ENCODE results near the gene CCL28.
"Not testable (repeated sequence)": the region's sequence is repeated elsewhere in the genome, so short reads cannot be mapped to it uniquely, and the experiment has no call there.

Gene CCL28

GRCh38 chr5:43412156-43412555 lies at the start of gene CCL28:
TSS of gene CCL28 (minus strand) at chr5:43412391. CDS start at chr5:43412316, 75 bp downstream.
- DNase-seq (ENCODE audit: low read depth in 2 of 2) = no peak

GRCh38 chr5:43461066-43461465 lies 48.9 kb upstream of the CCL28 start:
- DNase-seq (ENCODE audit: low read depth in 2 of 2) = no peak

- DNase-seq (ENCODE audit: low read depth in 2 of 2) = no peak
These were observed 44.4 kb upstream of the CCL28 start for GRCh38 chr5:43456556-43456955.

- not testable (repeated sequence) for DNase-seq (ENCODE audit: low read depth in 2 of 2)
These were observed 29.4 kb upstream of the CCL28 start for GRCh38 chr5:43441575-43441974.

- DNase-seq (ENCODE audit: low read depth in 2 of 2) = no peak
These were observed 25.0 kb upstream of the CCL28 start for GRCh38 chr5:43437062-43437660.

GRCh38 chr5:43433382-43433781 lies 21.2 kb upstream of the CCL28 start:
- DNase-seq (ENCODE audit: low read depth in 2 of 2) = no peak

GRCh38 chr5:43432486-43433375 lies 20.5 kb upstream of the CCL28 start:
- no peak for DNase-seq (ENCODE audit: low read depth in 2 of 2)

- DNase-seq (ENCODE audit: low read depth in 2 of 2) = no peak
These were observed 17.5 kb upstream of the CCL28 start for GRCh38 chr5:43429706-43430105.

GRCh38 chr5:43429016-43429415 lies 16.8 kb upstream of the CCL28 start:
- no peak for DNase-seq (ENCODE audit: low read depth in 2 of 2)

- DNase-seq (ENCODE audit: low read depth in 2 of 2) = no peak
These were observed 15.1 kb upstream of the CCL28 start for GRCh38 chr5:43427306-43427705.

GRCh38 chr5:43425983-43426382 lies 13.8 kb upstream of the CCL28 start:
- no peak for DNase-seq (ENCODE audit: low read depth in 2 of 2)

- not testable (repeated sequence) for DNase-seq (ENCODE audit: low read depth in 2 of 2)
These were observed 10.9 kb upstream of the CCL28 start for GRCh38 chr5:43423086-43423485.

- no peak for DNase-seq (ENCODE audit: low read depth in 2 of 2)
These were observed 10.0 kb upstream of the CCL28 start for GRCh38 chr5:43422143-43422542.

- DNase-seq (ENCODE audit: low read depth in 2 of 2) = no peak
These were observed 9.4 kb upstream of the CCL28 start for GRCh38 chr5:43421450-43422133.

GRCh38 chr5:43420241-43420640 lies 8.1 kb upstream of the CCL28 start:
- no peak for DNase-seq (ENCODE audit: low read depth in 2 of 2)

GRCh38 chr5:43418561-43418960 lies 6.4 kb upstream of the CCL28 start:
- DNase-seq (ENCODE audit: low read depth in 2 of 2) = no peak

- DNase-seq (ENCODE audit: low read depth in 2 of 2) = no peak
These were observed 4.7 kb upstream of the CCL28 start for GRCh38 chr5:43416803-43417394.

GRCh38 chr5:43415935-43416802 lies 4.0 kb upstream of the CCL28 start:
- DNase-seq (ENCODE audit: low read depth in 2 of 2) = no peak

GRCh38 chr5:43413966-43414365 lies 1.8 kb upstream of the CCL28 start:
- no peak for DNase-seq (ENCODE audit: low read depth in 2 of 2)

- no peak for DNase-seq (ENCODE audit: low read depth in 2 of 2)
These were observed 453 bp upstream of the CCL28 start for GRCh38 chr5:43412644-43413043.

- DNase-seq (ENCODE audit: low read depth in 2 of 2) = no peak
These were observed 696 bp downstream of the CCL28 start for GRCh38 chr5:43411495-43411894.
